Measurements from ENCODE around the gene CCT5.

DNA sequence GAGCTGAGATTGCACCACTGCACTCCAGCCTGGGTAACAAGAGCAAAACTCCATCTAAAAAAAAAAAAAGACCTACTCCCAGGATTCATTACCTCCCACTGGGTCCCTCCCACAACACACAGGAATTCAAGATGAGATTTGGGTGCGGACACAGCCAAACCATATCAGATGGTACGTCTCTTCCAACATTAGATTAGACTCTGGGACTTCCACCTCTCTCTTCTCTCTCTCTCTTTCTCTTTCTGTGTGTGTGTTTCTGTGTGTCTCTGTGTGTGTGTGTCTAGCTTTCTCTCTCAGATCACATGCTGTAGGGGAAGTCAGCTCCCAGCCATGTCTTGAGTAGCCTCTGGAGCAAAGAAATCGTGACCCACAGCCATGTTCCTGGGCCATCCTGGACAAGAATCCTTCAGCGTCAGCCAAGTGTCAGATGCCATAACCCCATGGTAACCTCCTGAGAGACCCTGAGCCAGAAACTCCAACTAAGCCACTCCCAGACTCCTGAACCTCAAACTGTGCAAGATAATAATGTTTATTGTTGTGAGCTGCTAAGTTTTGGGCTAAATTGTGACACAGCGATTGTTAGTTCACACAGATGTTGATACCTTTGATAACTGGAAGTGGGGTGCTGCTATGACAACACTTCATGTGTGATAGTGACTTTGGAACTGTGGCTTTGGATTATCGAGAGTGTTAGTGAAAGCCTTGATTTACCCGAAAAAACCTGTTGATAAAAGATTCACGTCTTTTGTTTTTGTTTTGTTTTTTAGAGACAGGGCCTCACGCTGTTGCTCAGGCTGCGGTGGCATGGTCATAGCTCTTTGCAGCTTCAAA is 61.7 kb downstream of the CCT5 start:
- TF ChIP-seq CTCF (IDR thresholded peaks at IDR 0.05) (no peak), ZFX (IDR thresholded peaks at IDR 0.05; ENCODE audit: borderline replicate concordance) (no peak)
